GM21360 (cell line): Measurements from ENCODE around the gene KPNA1.
"Not testable (repeated sequence)": the region's sequence is repeated elsewhere in the genome, so short reads cannot be mapped to it uniquely, and the experiment has no call there.

Source experiments
- ATAC-seq: cut with Tn5 transposase; IDR thresholded peaks from one replicate; pipeline ENCODE4 v1.9.1; 2021; ENCODE audit warnings: mild to moderate bottlenecking, moderate library complexity; ENCODE audit not compliant: unreplicated experiment

The KPNA1 gene

DNA sequence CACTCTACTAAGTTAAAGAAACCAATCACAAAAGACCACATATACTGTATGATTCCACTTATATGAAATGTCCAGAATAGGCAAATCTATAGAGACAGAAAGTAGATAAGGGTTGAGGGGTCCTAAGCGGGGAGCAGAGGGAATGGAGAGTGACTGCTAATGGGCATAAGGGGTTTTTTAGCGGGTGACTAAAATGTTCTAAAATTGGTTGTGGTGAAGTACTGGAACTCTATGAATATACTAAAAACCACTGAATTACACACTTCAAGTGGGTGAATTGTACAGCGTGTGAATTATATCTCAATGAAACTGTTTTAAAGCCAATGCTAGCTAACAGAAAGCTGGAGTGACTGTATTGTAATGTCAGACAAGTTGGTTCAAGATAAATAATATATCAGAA, 33.3 kb downstream of the KPNA1 start:
- no peak for ATAC-seq

GRCh38 chr3:122476532-122476931, 38.2 kb downstream of the KPNA1 start:
- no peak for ATAC-seq

DNA sequence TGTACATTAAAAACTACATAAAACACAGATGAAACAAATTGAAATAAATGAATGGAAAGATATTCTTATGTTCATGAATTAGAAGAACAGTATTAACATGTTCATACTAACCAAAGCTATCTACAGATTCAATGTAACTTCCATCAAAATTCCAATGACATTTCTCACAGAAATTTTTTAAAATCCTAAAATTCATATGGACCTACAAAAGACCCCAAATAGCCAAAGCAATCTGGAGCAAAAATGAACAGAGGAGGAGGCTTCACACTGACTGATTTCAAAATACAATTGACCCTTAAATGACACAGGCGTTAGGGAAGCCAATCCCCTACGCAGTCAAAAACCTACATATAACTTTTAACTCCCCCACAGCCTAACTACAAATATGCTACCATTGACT, 39.4 kb downstream of the KPNA1 start:
- no peak for ATAC-seq

GRCh38 chr3:122469659-122470058, 45.1 kb downstream of the KPNA1 start:
- no peak for ATAC-seq

- no peak for ATAC-seq
Measured at GRCh38 chr3:122468896-122469533, 45.7 kb downstream of the KPNA1 start.

GRCh38 chr3:122466701-122467240, 48.0 kb downstream of the KPNA1 start:
- ATAC-seq: no peak

DNA sequence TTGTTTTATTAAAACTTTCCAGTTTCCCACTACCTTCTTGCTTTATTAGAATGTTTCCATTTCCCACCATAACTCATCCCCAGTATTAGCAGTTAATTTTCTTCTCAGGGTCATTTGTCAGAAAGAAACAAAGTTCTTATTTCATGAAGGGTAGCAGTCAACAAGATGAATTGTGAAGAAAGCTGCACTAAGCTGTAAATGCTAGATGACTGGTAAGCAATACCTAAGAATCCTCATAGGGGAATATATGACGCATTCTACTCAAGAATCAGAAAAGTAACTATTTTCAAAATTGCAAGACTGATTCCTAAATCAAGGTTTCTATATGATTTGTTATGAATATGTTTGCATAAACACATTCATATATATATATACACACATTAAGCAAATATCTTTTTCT, 50.1 kb downstream of the KPNA1 start:
- ATAC-seq: no peak

DNA sequence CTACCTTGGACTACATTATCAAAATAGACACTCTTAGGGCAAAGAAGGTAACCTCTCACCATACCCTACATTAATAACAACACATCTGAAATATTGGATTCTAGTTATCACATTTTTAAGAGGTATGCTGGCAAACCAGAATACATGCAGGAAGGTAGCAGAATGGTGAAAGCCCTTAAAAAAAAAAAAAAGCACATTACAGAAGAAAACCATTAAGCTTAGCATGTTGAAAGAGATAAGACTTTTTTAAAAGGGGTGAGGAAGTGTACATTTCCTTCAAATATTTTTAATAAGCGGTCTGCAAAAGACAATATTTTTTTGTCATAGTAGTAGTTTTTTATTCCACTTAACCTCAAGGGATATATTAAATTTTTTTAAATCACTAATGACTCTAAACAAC, 52.3 kb downstream of the KPNA1 start:
- no peak for ATAC-seq

DNA sequence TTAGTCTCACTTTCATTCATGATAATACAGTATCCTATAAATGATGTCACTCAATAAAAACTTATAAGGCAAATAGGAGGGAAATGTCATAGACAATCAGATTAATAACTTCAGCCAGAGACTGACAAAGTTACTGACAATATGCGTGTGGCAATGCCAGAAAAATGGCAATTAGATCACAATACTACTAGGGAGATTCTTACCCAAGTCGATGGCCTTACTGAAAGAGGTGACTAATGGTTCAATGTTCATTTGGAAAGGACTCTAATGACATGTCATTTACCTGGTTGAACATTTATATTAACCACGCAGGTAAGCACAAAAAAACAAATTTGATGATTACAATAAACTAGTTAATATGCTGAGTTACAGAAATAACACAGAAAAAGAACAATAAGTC, 52.9 kb downstream of the KPNA1 start:
- no peak for ATAC-seq

- ATAC-seq: no peak
Measured at GRCh38 chr3:122458992-122459391, 55.7 kb downstream of the KPNA1 start.

- ATAC-seq: no peak
Measured at GRCh38 chr3:122457706-122458105, 57.0 kb downstream of the KPNA1 start.

GRCh38 chr3:122456074-122456473, 58.7 kb downstream of the KPNA1 start:
- no peak for ATAC-seq

DNA sequence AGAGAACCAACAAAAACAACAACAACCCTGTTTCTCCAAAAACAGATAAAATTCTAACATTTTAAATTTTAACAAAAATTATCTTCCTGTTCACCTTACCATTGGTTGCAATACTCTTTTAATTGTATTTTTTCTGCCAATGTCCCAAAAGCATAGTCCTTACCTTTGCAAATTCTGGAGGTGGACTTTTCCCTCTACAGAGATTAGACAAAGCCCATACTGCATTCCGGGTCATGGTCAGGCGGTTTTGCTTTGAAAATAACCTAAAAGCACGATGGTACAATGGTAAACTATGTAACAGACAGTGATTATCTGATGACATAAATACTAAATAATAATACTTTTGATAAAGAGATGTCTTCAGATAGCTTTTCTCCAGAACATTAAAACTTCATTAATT, 63.4 kb downstream of the KPNA1 start:
- ATAC-seq: no peak

DNA sequence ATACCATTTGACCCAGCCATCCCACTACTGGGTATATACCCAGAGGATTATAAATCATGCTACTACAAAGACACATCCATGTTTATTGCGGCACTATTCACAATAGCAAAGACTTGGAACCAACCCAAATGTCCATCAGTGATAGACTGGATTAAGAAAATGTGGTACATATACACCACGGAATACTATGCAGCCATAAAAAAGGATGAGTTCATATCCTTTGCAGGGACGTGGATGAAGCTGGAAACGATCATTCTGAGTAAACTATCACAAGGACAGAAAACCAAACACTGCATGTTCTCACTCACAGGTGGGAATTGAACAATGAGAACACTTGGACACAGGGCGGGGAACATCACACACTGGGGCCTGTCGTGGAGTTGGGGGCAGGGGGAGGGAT, 66.5 kb downstream of the KPNA1 start:
- ATAC-seq: not testable (repeated sequence)

DNA sequence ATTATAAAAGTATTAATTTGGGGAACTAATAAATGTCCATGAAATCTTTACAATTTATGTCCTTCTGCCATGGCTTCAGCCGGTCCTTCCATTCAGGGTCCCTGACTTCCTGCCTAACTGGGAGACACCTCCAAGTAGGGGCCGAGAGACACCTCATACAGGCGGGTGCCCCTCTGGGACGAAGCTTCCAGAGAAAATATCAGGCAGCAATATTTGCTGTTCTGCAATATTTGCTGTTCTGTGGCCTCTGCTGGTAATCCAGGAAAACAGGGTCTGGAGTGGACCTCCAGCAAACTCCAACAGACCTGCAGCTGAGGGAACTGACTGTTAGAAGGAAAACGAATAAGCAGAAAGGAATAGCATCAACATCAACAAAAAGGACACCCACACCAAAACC, 70.2 kb downstream of the KPNA1 start:
- ATAC-seq: not testable (repeated sequence)

GRCh38 chr3:122443762-122444490, 70.8 kb downstream of the KPNA1 start:
- not testable (repeated sequence) for ATAC-seq

DNA sequence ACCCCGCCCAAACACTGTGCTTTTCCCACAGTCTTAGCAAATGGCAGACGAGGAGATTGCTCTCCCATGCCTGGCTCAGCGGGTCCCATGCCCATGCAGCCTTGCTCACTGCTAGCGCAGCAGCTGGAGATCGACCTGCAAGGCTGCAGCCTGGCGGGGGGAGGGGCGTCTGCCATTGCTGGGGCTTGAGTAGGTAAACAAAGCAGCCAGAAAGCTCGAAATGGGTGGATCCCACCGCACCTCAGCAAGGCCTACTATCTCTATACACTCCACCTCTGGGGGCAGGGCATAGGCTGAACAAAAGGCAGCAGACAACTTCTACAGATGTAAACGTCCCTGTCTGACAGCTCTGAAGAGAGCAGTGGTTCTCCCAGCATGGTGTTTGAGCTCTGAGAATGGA, 71.6 kb downstream of the KPNA1 start:
- no peak for ATAC-seq

GRCh38 chr3:122435950-122436349, 78.8 kb downstream of the KPNA1 start:
- no peak for ATAC-seq

DNA sequence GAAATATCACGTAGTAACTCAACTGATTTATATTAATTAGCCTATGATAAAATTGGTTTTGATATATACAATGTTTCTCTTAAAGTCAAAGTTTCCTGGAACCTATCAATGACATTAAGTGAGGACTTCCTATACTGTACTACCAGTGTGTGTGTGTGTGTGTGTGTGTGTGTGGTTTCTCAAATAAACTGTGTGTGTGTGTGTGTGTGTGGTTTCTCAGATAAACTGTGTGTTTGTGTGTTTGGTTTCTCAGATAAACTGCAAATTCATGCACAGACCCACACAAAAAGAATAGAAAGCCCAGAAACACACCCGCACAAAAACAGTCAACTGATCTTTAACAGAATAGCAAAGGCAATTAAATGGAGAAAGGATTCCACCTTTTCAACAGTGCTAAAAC, 84.4 kb downstream of the KPNA1 start:
- no peak for ATAC-seq

DNA sequence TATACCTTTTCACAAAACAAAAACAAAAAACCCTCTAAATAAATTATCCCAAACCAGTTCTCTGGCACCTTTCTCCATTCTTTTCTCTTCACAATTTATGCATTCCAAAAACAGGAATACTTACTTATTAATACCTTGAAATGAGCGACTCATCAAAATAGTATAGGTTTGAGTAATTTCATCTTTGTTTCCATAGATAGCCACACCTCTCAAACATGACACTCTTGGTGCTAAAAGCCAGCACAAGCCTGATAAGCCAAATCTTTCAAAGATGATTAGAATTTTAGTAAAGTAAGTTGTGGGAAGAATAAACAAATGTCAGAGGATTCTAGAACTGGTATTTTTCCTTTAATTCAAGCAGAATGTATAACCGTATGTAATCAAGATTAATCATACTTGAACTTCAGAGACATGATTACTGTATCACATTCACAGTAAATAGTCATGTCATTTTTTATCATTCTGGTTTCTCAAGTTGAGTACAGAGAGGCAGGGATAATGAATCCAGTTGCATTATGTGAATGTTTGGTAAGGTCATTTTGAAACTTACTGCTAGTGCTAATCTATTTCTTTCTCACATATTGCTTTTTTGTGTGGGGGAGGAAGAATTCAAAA, 86.8 kb downstream of the KPNA1 start:
- ATAC-seq: no peak

- no peak for ATAC-seq
Measured at GRCh38 chr3:122421836-122422235, 92.9 kb downstream of the KPNA1 start.

- ATAC-seq: no peak
Measured at GRCh38 chr3:122421101-122421500, 93.6 kb downstream of the KPNA1 start.
